HepG2 (cell line): ENCODE measurements around the gene CASKIN1. TPM values are rescaled to one million over a fixed set of nuclear protein-coding genes. Genes with fewer than 3 reads are reported as not detected.
A peak's percentile ranks its signal among the peaks of the same experiment; 100 is the strongest.

Source experiments
- AKAP8 ChIP-seq: sonication (generic); formaldehyde crosslinking; IDR thresholded peaks from 2 replicates; pipeline ENCODE4 v1.5.1; 2020; ENCODE audit warnings: mild to moderate bottlenecking, missing genetic modification reagents
- ATF7-NPFF ChIP-seq: sonication (generic); formaldehyde crosslinking; IDR thresholded peaks from 2 replicates; pipeline ENCODE4 v1.8.1; 2023; ENCODE audit warnings: mild to moderate bottlenecking, low read depth, missing genetic modification reagents, moderate library complexity
- CSRNP2 ChIP-seq: sonication (generic); formaldehyde crosslinking; conservative IDR thresholded peaks from 2 replicates; pipeline ENCODE4 v1.8.0; 2022; ENCODE audit warnings: low read depth, missing genetic modification reagents
- DNMT1 ChIP-seq: sonication (generic); formaldehyde crosslinking; IDR thresholded peaks from 2 replicates; pipeline ENCODE4 v1.5.1; 2020; ENCODE audit warnings: mild to moderate bottlenecking, missing genetic modification reagents
- HNF1B ChIP-seq: sonication (generic); formaldehyde crosslinking; IDR thresholded peaks from 2 replicates; pipeline ENCODE4 v1.5.1; 2020; ENCODE audit warnings: mild to moderate bottlenecking, moderate library complexity, missing genetic modification reagents
- HOXA7 ChIP-seq: sonication (generic); formaldehyde crosslinking; IDR thresholded peaks from 2 replicates; pipeline ENCODE4 v1.8.1; 2022; ENCODE audit warnings: mild to moderate bottlenecking, missing genetic modification reagents, moderate library complexity
- KDM5B ChIP-seq: sonication (generic); formaldehyde crosslinking; IDR thresholded peaks from 2 replicates; pipeline ENCODE4 v1.4.0; 2020; ENCODE audit warnings: missing genetic modification reagents, mild to moderate bottlenecking, borderline replicate concordance
- PAXIP1 ChIP-seq: sonication (generic); formaldehyde crosslinking; conservative IDR thresholded peaks from 2 replicates; pipeline ENCODE4 v1.4.0; 2020; ENCODE audit warnings: mild to moderate bottlenecking, missing genetic modification reagents, moderate library complexity
- PITX1 ChIP-seq: sonication (generic); formaldehyde crosslinking; IDR thresholded peaks from 2 replicates; pipeline ENCODE4 v1.5.1; 2020; ENCODE audit warnings: mild to moderate bottlenecking, missing genetic modification reagents
- POGZ ChIP-seq: sonication (generic); formaldehyde crosslinking; IDR thresholded peaks from 2 replicates; pipeline ENCODE4 v1.4.0; 2020; ENCODE audit warnings: mild to moderate bottlenecking, missing genetic modification reagents
- U2AF2 ChIP-seq: fragments of 200-400 bp; formaldehyde crosslinking; IDR thresholded peaks from 2 replicates; pipeline ENCODE4 v1.6.1; 2017; ENCODE audit warnings: low read depth, mild to moderate bottlenecking, low read length
- UBTF ChIP-seq: sonication (generic); formaldehyde crosslinking; IDR thresholded peaks from 2 replicates; pipeline ENCODE4 v1.4.0; 2020; ENCODE audit warnings: mild to moderate bottlenecking, missing genetic modification reagents
- XRCC5 ChIP-seq: fragments of 200-400 bp; formaldehyde crosslinking; optimal IDR thresholded peaks from 2 replicates; pipeline ENCODE3; 2017; ENCODE audit warnings: mild to moderate bottlenecking, low read length
- ZNF343 ChIP-seq: sonication (generic); formaldehyde crosslinking; IDR thresholded peaks from 2 replicates; pipeline ENCODE4 v1.4.0; 2020; ENCODE audit warnings: mild to moderate bottlenecking, missing genetic modification reagents
- ZNF441 ChIP-seq: sonication (generic); formaldehyde crosslinking; IDR thresholded peaks from 2 replicates; pipeline ENCODE4 v1.7.0; 2021; ENCODE audit warnings: missing genetic modification reagents, borderline replicate concordance
- ZNF572 ChIP-seq: sonication (generic); formaldehyde crosslinking; IDR thresholded peaks from 2 replicates; pipeline ENCODE4 v1.5.1; 2020; ENCODE audit warnings: mild to moderate bottlenecking, missing genetic modification reagents
- ZNF772 ChIP-seq: sonication (generic); formaldehyde crosslinking; IDR thresholded peaks from 2 replicates; pipeline ENCODE4 v1.5.0; 2020; ENCODE audit warnings: mild to moderate bottlenecking, missing genetic modification reagents
- ZUFSP ChIP-seq: sonication (generic); formaldehyde crosslinking; IDR thresholded peaks from 2 replicates; pipeline ENCODE4 v1.9.0; 2021; ENCODE audit warnings: missing genetic modification reagents, mild to moderate bottlenecking, borderline replicate concordance
- polyA plus RNA-seq, 8 experiments: library from polyadenylated mRNA; depleted of rRNA in 3 of 8; stranded (reverse) in 7 of 8; unstranded in 1 of 8; fragments of >200 nt; fragmentation: Illumina TruSeq in 4 of 8; extraction: Trizol in 4 of 8; gene quantifications; 2 replicates each; pipeline versions ENCODE4 v1.2.1 to v1.2.3, GENCODE V29; 2011 to 2016; ENCODE audit warnings: low read depth in 4 of 8, missing spikeins in 1 of 8, mixed read lengths in 1 of 8; ENCODE audit not compliant: insufficient read depth in 1 of 8
- total RNA-seq, 5 experiments: library from RNA; depleted of rRNA; stranded (reverse); fragments of >200 nt; fragmentation: Illumina TruSeq; extraction: Trizol; gene quantifications; 2 replicates each; pipeline ENCODE4 v1.2.3, GENCODE V29; 2016; ENCODE audit warnings: low read depth in 1 of 5

Gene CASKIN1
- total and polyA plus RNA-seq, 2 of the 13 experiments (the other 11 are each of a cell fraction or from before 2014, with no cell fraction given): 1.2 to 2.2 TPM

GRCh38 chr16:2158262-2158638 is 38.2 kb downstream of the CASKIN1 start (continued):
- peak; percentile 32; the same call in 1 of the 2 replicates for TF ChIP-seq UBTF
- TF ChIP-seq DNMT1 (CRISPR knock-in tag): 0 out of 2 replicates have a peak, but pooled peaks have one; percentile 45
- peak; percentile 3; the same call in 1 of the 2 replicates for TF ChIP-seq PITX1 (CRISPR knock-in tag)
- TF ChIP-seq ZNF772: peak; percentile 5; the same call in 1 of the 2 replicates
- peak; percentile 6; the same call in 1 of the 2 replicates for TF ChIP-seq POGZ
- no peak for TF ChIP-seq HOXA7
- TF ChIP-seq ZNF343 (CRISPR knock-in tag): 0 out of 2 replicates have a peak, but pooled peaks have one; percentile 48
- peak; percentile 88 for TF ChIP-seq AKAP8 (CRISPR knock-in tag)
- TF ChIP-seq CSRNP2 (CRISPR knock-in tag): no peak
- TF ChIP-seq ZNF441: no peak
- TF ChIP-seq ATF7-NPFF (CRISPR knock-in tag): 0 out of 2 replicates have a peak, but pooled peaks have one; percentile 31
- TF ChIP-seq HNF1B (CRISPR knock-in tag): 0 out of 2 replicates have a peak, but pooled peaks have one; percentile 45
- TF ChIP-seq XRCC5: peak; percentile 5
- no peak for TF ChIP-seq ZUFSP
- TF ChIP-seq U2AF2: no peak
- TF ChIP-seq KDM5B (CRISPR knock-in tag): peak; percentile 38; the same call in 1 of the 2 replicates
- TF ChIP-seq ZNF572: 0 out of 2 replicates have a peak, but pooled peaks have one; percentile 41
- peak; percentile 30; the same call in 1 of the 2 replicates for TF ChIP-seq PAXIP1
